IMR-90 (cell line): ENCODE results near the gene SEMA4B.

ENCODE experiments used
- BHLHE40 ChIP-seq: fragments of 150-350 bp; IDR thresholded peaks from 2 replicates; pipeline ENCODE4 v1.6.1; 2016; ENCODE audit warnings: mild to moderate bottlenecking, low read depth, low read length
- CEBPB ChIP-seq: IDR thresholded peaks from 2 replicates; pipeline ENCODE4 v1.6.1; 2012; ENCODE audit warnings: low read depth, low read length, improper control_type of control experiment
- CTCF ChIP-seq: conservative IDR thresholded peaks from 2 replicates; pipeline ENCODE4 v1.5.1; 2012; ENCODE audit warnings: mild to moderate bottlenecking, low read depth, low read length, improper control_type of control experiment
- ELK1 ChIP-seq: fragments of 150-350 bp; IDR thresholded peaks from 2 replicates; pipeline ENCODE4 v1.6.1; 2016; ENCODE audit warnings: low read depth, mild to moderate bottlenecking, low read length, moderate library complexity, borderline replicate concordance
- FOS ChIP-seq: fragments of 150-350 bp; IDR thresholded peaks from 2 replicates; pipeline ENCODE4 v1.6.1; 2016; ENCODE audit warnings: low read depth, low read length
- MAFK ChIP-seq: IDR thresholded peaks from 2 replicates; pipeline ENCODE4 v1.6.1; 2012; ENCODE audit warnings: low read depth, low read length, improper control_type of control experiment
- POLR2A ChIP-seq: IDR thresholded peaks from 2 replicates; pipeline ENCODE4 v1.6.1; 2012; ENCODE audit warnings: mild to moderate bottlenecking, low read depth, low read length
- RAD21 ChIP-seq: IDR thresholded peaks from 2 replicates; pipeline ENCODE4 v1.6.1; 2012; ENCODE audit warnings: low read length, improper control_type of control experiment
- RCOR1 ChIP-seq: IDR thresholded peaks from 2 replicates; pipeline ENCODE4 v1.6.1; 2012; ENCODE audit warnings: mild to moderate bottlenecking, low read length, improper control_type of control experiment; ENCODE audit not compliant: insufficient replicate concordance
- RFX5 ChIP-seq: IDR thresholded peaks from 2 replicates; pipeline ENCODE4 v1.8.0; 2012; ENCODE audit warnings: low read depth, mild to moderate bottlenecking, low read length, moderate library complexity
- SMC3 ChIP-seq: fragments of 150-350 bp; IDR thresholded peaks from 2 replicates; pipeline ENCODE4 v1.6.1; 2016; ENCODE audit warnings: low read depth, mild to moderate bottlenecking, antibody characterized with exemption, low read length, moderate library complexity
- USF2 ChIP-seq: fragments of 150-350 bp; IDR thresholded peaks from 2 replicates; pipeline ENCODE4 v1.6.1; 2017; ENCODE audit warnings: mild to moderate bottlenecking, antibody characterized with exemption, low read length, low read depth

GRCh38 chr15:90208356-90208755, 7.2 kb downstream of the SEMA4B start:
- TF ChIP-seq CTCF: no peak
- no peak for TF ChIP-seq POLR2A
- no peak for TF ChIP-seq CEBPB
- TF ChIP-seq RFX5: no peak
- no peak for TF ChIP-seq FOS
- TF ChIP-seq USF2: no peak
- no peak for TF ChIP-seq RAD21
- TF ChIP-seq BHLHE40: no peak
- no peak for TF ChIP-seq ELK1
- no peak for TF ChIP-seq SMC3
- TF ChIP-seq MAFK: no peak
- no peak for TF ChIP-seq RCOR1
